ENCODE data around the gene TIGD1.
"Not testable (repeated sequence)": the region's sequence is repeated elsewhere in the genome, so short reads cannot be mapped to it uniquely, and the experiment has no call there.

TIGD1 gene

GRCh38 chr2:232535761-232536530, 14.4 kb downstream of the TIGD1 start:
- Histone ChIP-seq H3K9me3 (ENCODE audit: control insufficient read depth, low read depth, low read length) (no peaks in the 10 kb centered on the region), H3K27me3 (ENCODE audit: control insufficient read depth, insufficient read depth, low read length) (no peaks in the 10 kb centered on the region), H3K27ac (ENCODE audit: low read length) (no peak overlapping the region), H3K4me3 (ENCODE audit: low read length) (no peak overlapping the region), H3K4me1 (ENCODE audit: control insufficient read depth, low read depth, low read length) (peaks cover 8% of the 10 kb centered on the region), H3K36me3 (ENCODE audit: control insufficient read depth, low read depth, low read length) (no peaks in the 10 kb centered on the region), H3K9ac (ENCODE audit: low read length) (no peak overlapping the region)

- no peak overlapping the region for H3K4me3 ChIP-seq (ENCODE audit: low read length)
- H3K27me3 ChIP-seq (ENCODE audit: control insufficient read depth, insufficient read depth, low read length), result no peaks in the 10 kb centered on the region
- H3K27ac ChIP-seq (ENCODE audit: low read length), result no peak overlapping the region
- no peaks in the 10 kb centered on the region for H3K9me3 ChIP-seq (ENCODE audit: control insufficient read depth, low read depth, low read length)
- no peak overlapping the region for H3K9ac ChIP-seq (ENCODE audit: low read length)
- no peaks in the 10 kb centered on the region for H3K36me3 ChIP-seq (ENCODE audit: control insufficient read depth, low read depth, low read length)
- peaks cover 8% of the 10 kb centered on the region for H3K4me1 ChIP-seq (ENCODE audit: control insufficient read depth, low read depth, low read length)
These were observed 15.3 kb downstream of the TIGD1 start for GRCh38 chr2:232534940-232535651.

- Histone ChIP-seq H3K36me3 (ENCODE audit: control insufficient read depth, low read depth, low read length) (no peaks in the 10 kb centered on the region), H3K4me1 (ENCODE audit: control insufficient read depth, low read depth, low read length) (peaks cover 3% of the 10 kb centered on the region), H3K4me3 (ENCODE audit: low read length) (no peak overlapping the region)
These were observed 16.2 kb downstream of the TIGD1 start for GRCh38 chr2:232533944-232534710.

GRCh38 chr2:232532821-232533220, 17.5 kb downstream of the TIGD1 start:
- H3K4me3 ChIP-seq (ENCODE audit: low read length); H3K27me3 ChIP-seq (ENCODE audit: control insufficient read depth, insufficient read depth, low read length); H3K4me1 ChIP-seq (ENCODE audit: control insufficient read depth, low read depth, low read length); H3K9me3 ChIP-seq (ENCODE audit: control insufficient read depth, low read depth, low read length); H3K9ac ChIP-seq (ENCODE audit: low read length); H3K36me3 ChIP-seq (ENCODE audit: control insufficient read depth, low read depth, low read length); H3K27ac ChIP-seq (ENCODE audit: low read length): not testable (repeated sequence)

More at GRCh38 chr2:232533944-232534710, 16.2 kb downstream of the TIGD1 start:
- Histone ChIP-seq H3K9ac (ENCODE audit: low read length) (no peak overlapping the region), H3K27ac (ENCODE audit: low read length) (no peak overlapping the region), H3K9me3 (ENCODE audit: control insufficient read depth, low read depth, low read length) (no peaks in the 10 kb centered on the region), H3K27me3 (ENCODE audit: control insufficient read depth, insufficient read depth, low read length) (no peaks in the 10 kb centered on the region)

GRCh38 chr2:232532419-232532818, 17.9 kb downstream of the TIGD1 start:
- Histone ChIP-seq H3K4me3 (ENCODE audit: low read length) (no peak overlapping the region), H3K36me3 (ENCODE audit: control insufficient read depth, low read depth, low read length) (no peaks in the 10 kb centered on the region), H3K9ac (ENCODE audit: low read length) (no peak overlapping the region), H3K9me3 (ENCODE audit: control insufficient read depth, low read depth, low read length) (no peaks in the 10 kb centered on the region), H3K27me3 (ENCODE audit: control insufficient read depth, insufficient read depth, low read length) (no peaks in the 10 kb centered on the region), H3K4me1 (ENCODE audit: control insufficient read depth, low read depth, low read length) (no peaks in the 10 kb centered on the region), H3K27ac (ENCODE audit: low read length) (no peak overlapping the region)

- Histone ChIP-seq H3K9ac (ENCODE audit: low read length) (no peak overlapping the region), H3K4me1 (ENCODE audit: control insufficient read depth, low read depth, low read length) (no peaks in the 10 kb centered on the region), H3K9me3 (ENCODE audit: control insufficient read depth, low read depth, low read length) (no peaks in the 10 kb centered on the region)
These were observed 19.6 kb downstream of the TIGD1 start for GRCh38 chr2:232530626-232531260.

GRCh38 chr2:232529806-232530547, 20.4 kb downstream of the TIGD1 start:
- peaks cover 4% of the 10 kb centered on the region for H3K27me3 ChIP-seq (ENCODE audit: control insufficient read depth, insufficient read depth, low read length)
- H3K4me3 ChIP-seq (ENCODE audit: low read length), result no peak overlapping the region
- H3K4me1 ChIP-seq (ENCODE audit: control insufficient read depth, low read depth, low read length), result no peaks in the 10 kb centered on the region
- H3K36me3 ChIP-seq (ENCODE audit: control insufficient read depth, low read depth, low read length), result no peaks in the 10 kb centered on the region
- no peak overlapping the region for H3K9ac ChIP-seq (ENCODE audit: low read length)
- no peak overlapping the region for H3K27ac ChIP-seq (ENCODE audit: low read length)
- H3K9me3 ChIP-seq (ENCODE audit: control insufficient read depth, low read depth, low read length), result no peaks in the 10 kb centered on the region

More at GRCh38 chr2:232530626-232531260, 19.6 kb downstream of the TIGD1 start:
- Histone ChIP-seq H3K27me3 (ENCODE audit: control insufficient read depth, insufficient read depth, low read length) (no peaks in the 10 kb centered on the region), H3K4me3 (ENCODE audit: low read length) (no peak overlapping the region), H3K36me3 (ENCODE audit: control insufficient read depth, low read depth, low read length) (no peaks in the 10 kb centered on the region), H3K27ac (ENCODE audit: low read length) (no peak overlapping the region)

GRCh38 chr2:232528746-232529460, 21.5 kb downstream of the TIGD1 start:
- Histone ChIP-seq H3K27ac (ENCODE audit: low read length) (no peak overlapping the region), H3K27me3 (ENCODE audit: control insufficient read depth, insufficient read depth, low read length) (peaks cover 14% of the 10 kb centered on the region), H3K36me3 (ENCODE audit: control insufficient read depth, low read depth, low read length) (no peaks in the 10 kb centered on the region), H3K9me3 (ENCODE audit: control insufficient read depth, low read depth, low read length) (no peaks in the 10 kb centered on the region), H3K4me3 (ENCODE audit: low read length) (no peak overlapping the region), H3K9ac (ENCODE audit: low read length) (no peak overlapping the region), H3K4me1 (ENCODE audit: control insufficient read depth, low read depth, low read length) (no peaks in the 10 kb centered on the region)

- Histone ChIP-seq H3K27ac (ENCODE audit: low read length) (no peak overlapping the region), H3K4me1 (ENCODE audit: control insufficient read depth, low read depth, low read length) (no peaks in the 10 kb centered on the region), H3K9me3 (ENCODE audit: control insufficient read depth, low read depth, low read length) (no peaks in the 10 kb centered on the region), H3K27me3 (ENCODE audit: control insufficient read depth, insufficient read depth, low read length) (peaks cover 24% of the 10 kb centered on the region), H3K9ac (ENCODE audit: low read length) (no peak overlapping the region), H3K36me3 (ENCODE audit: control insufficient read depth, low read depth, low read length) (no peaks in the 10 kb centered on the region), H3K4me3 (ENCODE audit: low read length) (no peak overlapping the region)
These were observed 22.4 kb downstream of the TIGD1 start for GRCh38 chr2:232527905-232528470.

GRCh38 chr2:232526372-232526941, 23.9 kb downstream of the TIGD1 start:
- peaks cover 39% of the 10 kb centered on the region for H3K27me3 ChIP-seq (ENCODE audit: control insufficient read depth, insufficient read depth, low read length)
- H3K4me3 ChIP-seq (ENCODE audit: low read length), result no peak overlapping the region
- no peaks in the 10 kb centered on the region for H3K36me3 ChIP-seq (ENCODE audit: control insufficient read depth, low read depth, low read length)
- no peak overlapping the region for H3K9ac ChIP-seq (ENCODE audit: low read length)
- H3K4me1 ChIP-seq (ENCODE audit: control insufficient read depth, low read depth, low read length), result no peaks in the 10 kb centered on the region
- H3K27ac ChIP-seq (ENCODE audit: low read length), result no peak overlapping the region
- no peaks in the 10 kb centered on the region for H3K9me3 ChIP-seq (ENCODE audit: control insufficient read depth, low read depth, low read length)

Data from iPS-18a (cell line).